ENCODE measurements around the gene CPTP. TPM values are rescaled to one million over a fixed set of nuclear protein-coding genes. Genes with fewer than 3 reads are reported as not detected.

CPTP gene
- total and polyA plus RNA-seq, 2 of the 13 experiments (the other 11 are each of a cell fraction or from before 2014, with no cell fraction given) = 5.5 to 9.3 TPM

DNA sequence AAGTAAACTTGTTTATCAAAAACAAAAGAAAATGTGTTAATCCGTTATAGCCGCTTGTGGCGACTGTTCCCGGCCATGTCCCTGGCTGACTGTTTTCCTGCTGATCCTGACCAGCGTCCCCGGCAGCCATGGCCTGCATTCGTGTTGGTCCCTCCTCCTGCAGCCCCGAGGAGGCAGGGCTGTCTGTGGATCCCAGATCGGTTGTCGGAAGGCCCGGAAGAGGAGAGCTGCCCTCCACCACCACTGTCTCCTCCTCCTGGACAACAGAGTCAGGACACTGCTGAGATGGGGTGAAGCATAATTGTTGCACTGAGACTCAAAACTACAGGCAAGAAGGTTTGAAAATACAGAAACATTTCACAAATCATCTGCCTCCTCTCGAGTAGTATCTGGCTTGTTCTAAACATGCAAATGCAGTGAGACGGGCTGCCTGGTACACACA is 37.4 kb downstream of the CPTP start (continued):
- TF ChIP-seq, protein P1, sequence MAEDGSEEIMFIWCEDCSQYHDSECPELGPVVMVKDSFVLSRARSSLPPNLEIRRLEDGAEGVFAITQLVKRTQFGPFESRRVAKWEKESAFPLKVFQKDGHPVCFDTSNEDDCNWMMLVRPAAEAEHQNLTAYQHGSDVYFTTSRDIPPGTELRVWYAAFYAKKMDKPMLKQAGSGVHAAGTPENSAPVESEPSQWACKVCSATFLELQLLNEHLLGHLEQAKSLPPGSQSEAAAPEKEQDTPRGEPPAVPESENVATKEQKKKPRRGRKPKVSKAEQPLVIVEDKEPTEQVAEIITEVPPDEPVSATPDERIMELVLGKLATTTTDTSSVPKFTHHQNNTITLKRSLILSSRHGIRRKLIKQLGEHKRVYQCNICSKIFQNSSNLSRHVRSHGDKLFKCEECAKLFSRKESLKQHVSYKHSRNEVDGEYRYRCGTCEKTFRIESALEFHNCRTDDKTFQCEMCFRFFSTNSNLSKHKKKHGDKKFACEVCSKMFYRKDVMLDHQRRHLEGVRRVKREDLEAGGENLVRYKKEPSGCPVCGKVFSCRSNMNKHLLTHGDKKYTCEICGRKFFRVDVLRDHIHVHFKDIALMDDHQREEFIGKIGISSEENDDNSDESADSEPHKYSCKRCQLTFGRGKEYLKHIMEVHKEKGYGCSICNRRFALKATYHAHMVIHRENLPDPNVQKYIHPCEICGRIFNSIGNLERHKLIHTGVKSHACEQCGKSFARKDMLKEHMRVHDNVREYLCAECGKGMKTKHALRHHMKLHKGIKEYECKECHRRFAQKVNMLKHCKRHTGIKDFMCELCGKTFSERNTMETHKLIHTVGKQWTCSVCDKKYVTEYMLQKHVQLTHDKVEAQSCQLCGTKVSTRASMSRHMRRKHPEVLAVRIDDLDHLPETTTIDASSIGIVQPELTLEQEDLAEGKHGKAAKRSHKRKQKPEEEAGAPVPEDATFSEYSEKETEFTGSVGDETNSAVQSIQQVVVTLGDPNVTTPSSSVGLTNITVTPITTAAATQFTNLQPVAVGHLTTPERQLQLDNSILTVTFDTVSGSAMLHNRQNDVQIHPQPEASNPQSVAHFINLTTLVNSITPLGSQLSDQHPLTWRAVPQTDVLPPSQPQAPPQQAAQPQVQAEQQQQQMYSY (CRISPR knock-in tag; IDR thresholded peaks at IDR 0.05) = no peak
- TF ChIP-seq RFX1 (IDR thresholded peaks at IDR 0.05) (no peak), ZNF883 (CRISPR knock-in tag; IDR thresholded peaks at IDR 0.05; ENCODE audit: not compliant biosample characterization) (no peak), THAP11 (CRISPR knock-in tag; IDR thresholded peaks at IDR 0.05) (peak; percentile 19; the same call in 1 of the 2 replicates), ZNF574 (CRISPR knock-in tag; IDR thresholded peaks at IDR 0.05) (0 out of 2 replicates have a peak, but pooled peaks have one; percentile 29), ZKSCAN5 (CRISPR knock-in tag; IDR thresholded peaks at IDR 0.05) (no peak), ZNF609 (CRISPR knock-in tag; IDR thresholded peaks at IDR 0.05; ENCODE audit: borderline replicate concordance) (no peak), ZNF496 (CRISPR knock-in tag; IDR thresholded peaks at IDR 0.05; ENCODE audit: insufficient replicate concordance) (no peak), ZNF563 (CRISPR knock-in tag; IDR thresholded peaks at IDR 0.05) (no peak), SCMH1 (CRISPR knock-in tag; IDR thresholded peaks at IDR 0.05; ENCODE audit: borderline replicate concordance) (no peak), POLR2AphosphoS5 (IDR thresholded peaks at IDR 0.05; ENCODE audit: low read depth, low read length) (peak; percentile 35; the same call in 1 of the 2 replicates), SAFB2 (CRISPR knock-in tag; IDR thresholded peaks at IDR 0.05; ENCODE audit: borderline replicate concordance, low read depth) (no peak), ATAD3A (CRISPR knock-in tag; IDR thresholded peaks at IDR 0.05) (no peak), ZNF746 (CRISPR knock-in tag; IDR thresholded peaks at IDR 0.05) (no peak), PLRG1 (conservative IDR thresholded peaks at IDR 0.05) (no peak), KLF9 (CRISPR knock-in tag; IDR thresholded peaks at IDR 0.05; ENCODE audit: low read depth) (no peak), ZNF549 (CRISPR knock-in tag; IDR thresholded peaks at IDR 0.05) (no peak), ZBTB7A (CRISPR knock-in tag; IDR thresholded peaks at IDR 0.05) (no peak), ZNF264 (CRISPR knock-in tag; IDR thresholded peaks at IDR 0.05) (no peak)
